ENCODE data around the gene UNC5B.

The UNC5B gene

DNA sequence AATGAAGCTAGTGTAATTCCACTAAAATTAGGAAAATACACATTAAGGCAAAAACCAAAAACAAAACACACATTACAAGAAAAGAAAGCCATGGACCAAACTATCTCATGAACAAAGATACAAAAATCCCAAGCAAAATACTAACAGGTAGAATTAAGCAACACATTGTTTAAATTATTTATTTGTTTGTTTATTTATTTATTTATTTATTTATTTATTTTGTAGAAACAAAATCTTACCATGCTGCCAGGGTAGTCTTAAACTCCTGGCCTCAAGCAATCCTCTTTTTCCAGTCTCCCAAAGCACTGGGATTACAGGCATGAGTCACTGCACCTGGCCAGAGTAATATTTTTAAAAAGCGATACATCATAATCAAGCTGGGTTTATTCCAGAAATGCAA, 99.8 kb downstream of the UNC5B start:
- TF ChIP-seq, protein P1, sequence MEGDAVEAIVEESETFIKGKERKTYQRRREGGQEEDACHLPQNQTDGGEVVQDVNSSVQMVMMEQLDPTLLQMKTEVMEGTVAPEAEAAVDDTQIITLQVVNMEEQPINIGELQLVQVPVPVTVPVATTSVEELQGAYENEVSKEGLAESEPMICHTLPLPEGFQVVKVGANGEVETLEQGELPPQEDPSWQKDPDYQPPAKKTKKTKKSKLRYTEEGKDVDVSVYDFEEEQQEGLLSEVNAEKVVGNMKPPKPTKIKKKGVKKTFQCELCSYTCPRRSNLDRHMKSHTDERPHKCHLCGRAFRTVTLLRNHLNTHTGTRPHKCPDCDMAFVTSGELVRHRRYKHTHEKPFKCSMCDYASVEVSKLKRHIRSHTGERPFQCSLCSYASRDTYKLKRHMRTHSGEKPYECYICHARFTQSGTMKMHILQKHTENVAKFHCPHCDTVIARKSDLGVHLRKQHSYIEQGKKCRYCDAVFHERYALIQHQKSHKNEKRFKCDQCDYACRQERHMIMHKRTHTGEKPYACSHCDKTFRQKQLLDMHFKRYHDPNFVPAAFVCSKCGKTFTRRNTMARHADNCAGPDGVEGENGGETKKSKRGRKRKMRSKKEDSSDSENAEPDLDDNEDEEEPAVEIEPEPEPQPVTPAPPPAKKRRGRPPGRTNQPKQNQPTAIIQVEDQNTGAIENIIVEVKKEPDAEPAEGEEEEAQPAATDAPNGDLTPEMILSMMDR (IDR thresholded peaks at IDR 0.05; ENCODE audit: low read depth, low read length, missing control alignments): no peak
- in situ Hi-C loops (cut with HindIII; ENCODE audit: low sequenced_read_pairs): no loop called here
- H3K4me3 ChIP-seq (ENCODE audit: low read depth, low read length): no peak overlapping the region

GRCh38 chr10:71312811-71313789, 100.7 kb downstream of the UNC5B start:
- in situ Hi-C loops (cut with HindIII; ENCODE audit: low sequenced_read_pairs): no loop called here
- DNase-seq (ENCODE audit: low read depth): peak; percentile 41
- TF ChIP-seq, protein P1 (IDR thresholded peaks at IDR 0.05; ENCODE audit: low read depth, low read length, missing control alignments): no peak

More for the DNA sequence above, 99.8 kb downstream of the UNC5B start:
- DNase-seq (ENCODE audit: low read depth): no peak

DNA sequence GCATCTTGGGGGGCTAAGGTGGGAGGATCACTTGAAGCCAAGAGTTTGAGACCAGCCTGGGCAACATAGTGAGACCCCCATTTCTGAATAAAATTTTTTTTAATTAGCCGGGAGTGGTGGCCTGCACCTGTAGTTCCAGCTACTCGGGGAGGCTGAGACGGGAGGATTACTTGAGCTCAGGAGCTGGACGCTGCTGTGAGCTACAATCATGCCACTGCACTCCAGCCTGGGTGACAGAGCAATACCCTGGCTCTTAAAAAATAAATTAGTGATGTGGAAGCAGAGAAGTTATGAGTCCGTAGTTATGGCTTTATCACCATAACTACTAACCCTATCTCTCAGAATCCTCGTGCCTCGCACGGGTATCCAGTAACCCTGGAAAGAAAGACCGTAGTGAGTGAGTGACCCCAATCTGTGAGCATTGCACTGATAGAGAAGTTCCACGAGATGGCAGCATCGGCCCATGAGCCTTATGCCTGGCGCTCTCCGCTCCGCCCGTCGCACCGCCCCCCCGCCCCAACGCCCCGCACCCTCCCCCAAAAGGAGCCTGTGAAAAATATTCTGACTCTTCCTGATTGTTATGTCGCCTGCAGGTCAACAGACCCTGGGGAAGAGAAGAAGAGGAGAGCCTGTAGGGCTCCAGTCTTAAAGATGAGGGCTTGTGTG, 101.8 kb downstream of the UNC5B start:
- in situ Hi-C loops (cut with HindIII; ENCODE audit: low sequenced_read_pairs): no loop called here
- no peak overlapping the region for H3K4me3 ChIP-seq (ENCODE audit: low read depth, low read length)
- no peak for DNase-seq (ENCODE audit: low read depth)
- TF ChIP-seq, protein P1 (IDR thresholded peaks at IDR 0.05; ENCODE audit: low read depth, low read length, missing control alignments): peak; percentile 77

More at GRCh38 chr10:71312811-71313789, 100.7 kb downstream of the UNC5B start:
- H3K4me3 ChIP-seq (ENCODE audit: low read depth, low read length): no peak overlapping the region

DNA sequence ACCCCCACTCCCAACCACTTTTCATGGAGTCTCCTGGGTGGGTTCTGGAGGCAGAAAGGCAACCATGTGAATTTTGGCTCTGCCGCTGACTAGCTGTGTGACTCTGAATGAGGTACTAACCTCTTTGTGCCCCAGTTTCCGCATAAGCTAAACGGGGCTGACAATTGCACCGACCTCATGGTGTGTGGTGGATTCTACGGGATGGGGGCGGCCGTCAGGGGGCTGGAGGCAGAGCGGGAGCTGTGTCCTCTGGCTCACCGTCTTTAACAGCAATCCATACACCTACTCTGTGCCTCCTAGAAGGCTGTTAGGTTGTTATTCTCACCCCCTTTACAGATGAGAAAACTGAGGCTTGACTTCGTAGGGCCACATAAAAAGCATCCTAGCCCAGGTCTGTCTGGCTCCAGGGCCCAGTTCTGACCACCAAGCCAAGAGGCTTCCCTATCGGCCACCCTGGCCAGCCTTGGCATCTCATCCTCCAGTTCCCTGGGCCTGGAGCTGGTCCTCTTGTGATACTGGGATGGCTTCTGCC, 102.4 kb downstream of the UNC5B start:
- H3K4me3 ChIP-seq (ENCODE audit: low read depth, low read length): no peak overlapping the region
- in situ Hi-C loops (cut with HindIII; ENCODE audit: low sequenced_read_pairs): no loop called here
- TF ChIP-seq, protein P1 (IDR thresholded peaks at IDR 0.05; ENCODE audit: low read depth, low read length, missing control alignments): no peak
- DNase-seq (ENCODE audit: low read depth): no peak

DNA sequence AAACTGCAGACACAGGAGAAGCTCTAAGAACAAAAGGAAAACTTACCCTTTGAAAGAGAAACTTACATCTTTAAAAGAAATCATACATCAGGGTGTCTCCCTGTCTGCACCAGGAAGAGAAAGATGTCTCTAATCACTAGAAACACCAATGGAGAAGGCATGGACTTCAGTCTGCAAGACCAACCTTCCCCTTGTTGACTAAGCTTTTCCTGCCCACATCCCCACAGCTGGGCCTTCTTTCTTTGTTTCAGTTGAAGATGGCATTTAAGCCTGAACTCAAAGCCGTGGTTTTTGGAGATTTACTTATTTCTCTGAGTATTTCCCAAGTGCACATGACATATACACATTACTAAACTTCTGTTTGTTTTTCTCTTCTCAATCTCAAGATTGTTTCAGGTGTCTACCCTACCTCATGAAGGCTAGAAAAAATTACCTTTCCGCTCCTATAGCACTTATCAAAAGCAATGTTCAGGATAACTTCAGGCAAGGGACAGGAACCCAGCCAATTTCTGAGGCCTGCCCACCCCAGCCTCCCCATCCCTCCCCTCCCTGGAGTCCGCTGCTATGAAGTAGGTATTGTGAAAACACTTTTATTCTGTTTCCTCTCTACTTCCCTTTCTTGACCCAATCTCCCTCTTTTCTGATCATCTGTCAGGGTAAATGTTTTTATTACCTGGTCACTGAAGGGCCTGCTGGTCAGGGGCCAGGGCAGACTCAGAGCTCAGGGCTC, 103.9 kb downstream of the UNC5B start:
- no peak for DNase-seq (ENCODE audit: low read depth)
- H3K4me3 ChIP-seq (ENCODE audit: low read depth, low read length): no peak overlapping the region
- in situ Hi-C loops (cut with HindIII; ENCODE audit: low sequenced_read_pairs): no loop called here
- TF ChIP-seq, protein P1 (IDR thresholded peaks at IDR 0.05; ENCODE audit: low read depth, low read length, missing control alignments): no peak

- TF ChIP-seq, protein P1 (IDR thresholded peaks at IDR 0.05; ENCODE audit: low read depth, low read length, missing control alignments): no peak
- in situ Hi-C loops (cut with HindIII; ENCODE audit: low sequenced_read_pairs): no loop called here
- no peak for DNase-seq (ENCODE audit: low read depth)
- H3K4me3 ChIP-seq (ENCODE audit: low read depth, low read length): no peak overlapping the region
Observed at GRCh38 chr10:71316786-71317160, 104.4 kb downstream of the UNC5B start.
